GM12878 (cell line): Measurements from ENCODE around the gene DRD2. TPM values are rescaled to one million over a fixed set of nuclear protein-coding genes. Genes with fewer than 3 reads are reported as not detected.

Experiments used
- ATAC-seq: fragments of 200-7000 bp; cut with Tn5 transposase; 3 replicates; pipeline ENCODE4 v1.9.1; 2020; ENCODE audit warnings: mild to moderate bottlenecking, moderate library complexity
- BruUV-seq: library from RNA; stranded (reverse); fragments of 400-500 nt; replicated peaks from 2 replicates; lab custom pipeline; 2021; lab: Mats Ljungman, UMichigan
- CTCF ChIA-PET: fragments of 300-600 bp; sonication (Branson Sonifier 250); formaldehyde crosslinking; extraction: SDS; loops from one replicate; lab custom pipeline; 2021; ENCODE audit warnings: inconsistent platforms; lab: Yijun Ruan, JAX
- POLR2A ChIA-PET: fragments of 350-600 bp; formaldehyde crosslinking; extraction: SDS; loops from one replicate; lab custom pipeline; 2021; ENCODE audit warnings: inconsistent platforms; lab: Charles Lee
- RAD21 ChIA-PET: fragments of 300-600 bp; sonication (Branson Sonifier 250); formaldehyde crosslinking; loops from one replicate; lab custom pipeline; 2023; ENCODE audit warnings: antibody characterized with exemption; ENCODE audit not compliant: unreplicated experiment; lab: Charles Lee
- SMC1A ChIA-PET: fragments of 300-600 bp; sonication (Branson Sonifier 250); formaldehyde crosslinking; loops from one replicate; lab custom pipeline; 2023; ENCODE audit not compliant: unreplicated experiment, uncharacterized antibody; lab: Charles Lee
- DNase-seq: peaks from one replicate; pipeline ENCODE4 v3.0.0-alpha.2; 2011; ENCODE audit warnings: low read depth, low spot score
- FAIRE-seq: peaks from 3 replicates; lab custom pipeline; 2011; peaks lifted over from hg19 to GRCh38; lab: Jason Lieb, UNC
- H2AFZ ChIP-seq: 2 replicates; pipeline ENCODE4 v1.6.0; 2011; ENCODE audit warnings: low read depth, low read length, control low read depth; ENCODE audit not compliant: control insufficient read depth
- H3K27ac ChIP-seq: 2 replicates; pipeline ENCODE4 v1.5.1; 2011; ENCODE audit warnings: control low read depth; ENCODE audit not compliant: control insufficient read depth, insufficient read depth
- H3K27me3 ChIP-seq, 2 experiments: replicated peaks in 1 of 2; 2 replicates each; pipeline versions ENCODE4 v1.6.0 to v1.6.1; 2011; ENCODE audit warnings: low read length in 1 of 2; ENCODE audit not compliant: control insufficient read depth in 2 of 2, insufficient read depth in 2 of 2
- H3K36me3 ChIP-seq, 2 experiments: 2 replicates each; pipeline ENCODE4 v1.5.1; 2011; ENCODE audit warnings: low read length in 1 of 2; ENCODE audit not compliant: control insufficient read depth in 2 of 2, insufficient read depth in 2 of 2
- H3K4me1 ChIP-seq: 2 replicates; pipeline ENCODE4 v1.6.1; 2011; ENCODE audit warnings: mild to moderate bottlenecking, low read length, moderate library complexity, mixed read lengths; ENCODE audit not compliant: control insufficient read depth, insufficient read depth
- H3K4me2 ChIP-seq: 2 replicates; pipeline ENCODE4 v1.6.0; 2011; ENCODE audit warnings: control low read depth; ENCODE audit not compliant: control insufficient read depth, insufficient read depth
- H3K4me3 ChIP-seq: fragments of 200-600 bp; sonication (generic); 2 replicates; pipeline ENCODE4 v1.5.1; 2016
- H3K79me2 ChIP-seq: 2 replicates; pipeline ENCODE4 v1.6.0; 2011; ENCODE audit warnings: low read length; ENCODE audit not compliant: control insufficient read depth, insufficient read depth
- H3K9ac ChIP-seq: 2 replicates; pipeline ENCODE4 v1.8.0; 2011; ENCODE audit warnings: low read length, control low read depth, mixed read lengths; ENCODE audit not compliant: control insufficient read depth, insufficient read depth
- H3K9me3 ChIP-seq: replicated peaks from 3 replicates; pipeline ENCODE4 v1.5.1; 2011; ENCODE audit warnings: mild to moderate bottlenecking, low read length; ENCODE audit not compliant: control insufficient read depth, insufficient read depth
- H4K20me1 ChIP-seq: 2 replicates; pipeline ENCODE4 v1.6.0; 2011; ENCODE audit not compliant: control insufficient read depth, insufficient read depth
- BCL11A ChIP-seq: IDR thresholded peaks from 2 replicates; pipeline ENCODE4 v1.6.1; 2011; ENCODE audit warnings: low read depth, low read length
- HCFC1 ChIP-seq: fragments of 150-350 bp; IDR thresholded peaks from 2 replicates; pipeline ENCODE4 v1.6.1; 2014; ENCODE audit warnings: low read length
- RAD51 ChIP-seq: fragments of 450-650 bp; IDR thresholded peaks from 2 replicates; pipeline ENCODE4 v1.6.1; 2016; ENCODE audit warnings: moderate library complexity, mild to moderate bottlenecking, inconsistent platforms
- TCF3 ChIP-seq: IDR thresholded peaks from 2 replicates; pipeline ENCODE4 v1.6.1; 2012; ENCODE audit warnings: low read depth, mild to moderate bottlenecking, low read length, borderline replicate concordance; ENCODE audit not compliant: insufficient read depth
- TCF7 ChIP-seq: IDR thresholded peaks from 2 replicates; pipeline ENCODE4 v1.6.1; 2014; ENCODE audit warnings: antibody characterized with exemption, borderline replicate concordance
- YBX1 ChIP-seq: fragments of 450-650 bp; IDR thresholded peaks from 2 replicates; pipeline ENCODE4 v1.6.1; 2016; ENCODE audit warnings: antibody characterized with exemption
- WGBS: methylation state at CpG from one replicate; pipeline ENCODE4 v1.1.6; 2016; ENCODE audit warnings: low lambda C conversion rate; ENCODE audit not compliant: insufficient replicate concordance, insufficient coverage; ENCODE audit errors: missing lambda C conversion rate; 5-methylcytosine and 5-hydroxymethylcytosine counted together
- in situ Hi-C: fragments of 300-500 bp; cut with MboI; formaldehyde crosslinking; loops from 9 replicates; pipeline ENCODE4 v1.14.3; 2018; ENCODE audit warnings: mixed read lengths
- intact Hi-C: fragments of 100-400 bp; cut with micrococcal nuclease; formaldehyde crosslinking; loops from one replicate; pipeline ENCODE4 v1.14.2; 2022; ENCODE audit not compliant: unreplicated experiment
- polyA plus RNA-seq, 11 experiments: library from polyadenylated mRNA; depleted of rRNA in 4 of 11; unstranded in 6 of 11; stranded (reverse) in 5 of 11; fragments of >200 nt; fragmentation: Nextera tagmentation in 4 of 11; fragmentation: Illumina TruSeq in 1 of 11; extraction: Ambion mirVana in 4 of 11; extraction: Trizol in 1 of 11; gene quantifications; 1 replicate in 1 of 11; 2 replicates in 10 of 11; pipeline versions ENCODE4 v1.2.1 to v1.2.3, GENCODE V29; 2011 to 2016; ENCODE audit warnings: inconsistent platforms in 2 of 11, missing spikeins in 2 of 11, low read depth in 1 of 11
- total RNA-seq, 4 experiments: library from RNA; depleted of rRNA in 3 of 4; stranded (reverse); fragments of >200 nt in 3 of 4; fragmentation: Illumina TruSeq in 1 of 4; extraction: Trizol in 1 of 4; gene quantifications; 2 replicates each; pipeline versions ENCODE4 v1.2.1 to v1.2.3, GENCODE V29; 2013 to 2021
- TF ChIP-seq, protein P1 (sequence below): fragments of 450-650 bp; IDR thresholded peaks from 2 replicates; pipeline ENCODE4 v1.6.1; 2017; ENCODE audit warnings: low read depth, mild to moderate bottlenecking, moderate library complexity
- TF ChIP-seq, protein P2 (sequence below): IDR thresholded peaks from 2 replicates; pipeline ENCODE4 v1.6.1; 2012; ENCODE audit warnings: low read depth, low read length, improper control_type of control experiment
- TF ChIP-seq, protein P3 (sequence below): fragments of 150-350 bp; IDR thresholded peaks from 2 replicates; pipeline ENCODE4 v1.6.1; 2014; ENCODE audit warnings: mild to moderate bottlenecking, low read depth, low read length

The DRD2 gene
- total and polyA plus RNA-seq, 10 of the 15 experiments (the other 5 are each of a cell fraction or from before 2014, with no cell fraction given) = not detected

DNA sequence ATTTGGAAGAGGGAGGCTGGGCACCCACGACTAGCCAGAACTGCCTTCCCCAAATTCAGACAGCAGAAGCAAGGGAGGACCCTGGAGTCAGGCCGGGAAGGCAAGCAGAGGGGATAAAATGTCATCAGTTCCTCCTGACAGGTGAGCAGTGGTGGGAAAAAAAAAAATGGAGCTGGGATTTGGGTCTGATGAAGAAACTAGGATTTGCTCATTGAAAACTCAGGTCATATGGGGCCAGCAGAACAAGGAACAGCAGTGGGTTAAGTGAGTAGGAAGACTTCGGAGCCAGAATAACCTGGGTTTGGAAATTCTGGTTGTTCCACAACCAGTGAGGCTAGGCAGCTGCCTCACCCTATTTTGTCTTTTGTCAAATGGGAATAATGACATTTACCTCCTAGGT is 28.9 kb upstream of the DRD2 start (continued):
- TF ChIP-seq, protein P1, sequence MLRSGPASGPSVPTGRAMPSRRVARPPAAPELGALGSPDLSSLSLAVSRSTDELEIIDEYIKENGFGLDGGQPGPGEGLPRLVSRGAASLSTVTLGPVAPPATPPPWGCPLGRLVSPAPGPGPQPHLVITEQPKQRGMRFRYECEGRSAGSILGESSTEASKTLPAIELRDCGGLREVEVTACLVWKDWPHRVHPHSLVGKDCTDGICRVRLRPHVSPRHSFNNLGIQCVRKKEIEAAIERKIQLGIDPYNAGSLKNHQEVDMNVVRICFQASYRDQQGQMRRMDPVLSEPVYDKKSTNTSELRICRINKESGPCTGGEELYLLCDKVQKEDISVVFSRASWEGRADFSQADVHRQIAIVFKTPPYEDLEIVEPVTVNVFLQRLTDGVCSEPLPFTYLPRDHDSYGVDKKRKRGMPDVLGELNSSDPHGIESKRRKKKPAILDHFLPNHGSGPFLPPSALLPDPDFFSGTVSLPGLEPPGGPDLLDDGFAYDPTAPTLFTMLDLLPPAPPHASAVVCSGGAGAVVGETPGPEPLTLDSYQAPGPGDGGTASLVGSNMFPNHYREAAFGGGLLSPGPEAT = no peak
- TF ChIP-seq YBX1 = no peak
- TF ChIP-seq, protein P2, sequence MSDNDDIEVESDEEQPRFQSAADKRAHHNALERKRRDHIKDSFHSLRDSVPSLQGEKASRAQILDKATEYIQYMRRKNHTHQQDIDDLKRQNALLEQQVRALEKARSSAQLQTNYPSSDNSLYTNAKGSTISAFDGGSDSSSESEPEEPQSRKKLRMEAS = no peak

DNA sequence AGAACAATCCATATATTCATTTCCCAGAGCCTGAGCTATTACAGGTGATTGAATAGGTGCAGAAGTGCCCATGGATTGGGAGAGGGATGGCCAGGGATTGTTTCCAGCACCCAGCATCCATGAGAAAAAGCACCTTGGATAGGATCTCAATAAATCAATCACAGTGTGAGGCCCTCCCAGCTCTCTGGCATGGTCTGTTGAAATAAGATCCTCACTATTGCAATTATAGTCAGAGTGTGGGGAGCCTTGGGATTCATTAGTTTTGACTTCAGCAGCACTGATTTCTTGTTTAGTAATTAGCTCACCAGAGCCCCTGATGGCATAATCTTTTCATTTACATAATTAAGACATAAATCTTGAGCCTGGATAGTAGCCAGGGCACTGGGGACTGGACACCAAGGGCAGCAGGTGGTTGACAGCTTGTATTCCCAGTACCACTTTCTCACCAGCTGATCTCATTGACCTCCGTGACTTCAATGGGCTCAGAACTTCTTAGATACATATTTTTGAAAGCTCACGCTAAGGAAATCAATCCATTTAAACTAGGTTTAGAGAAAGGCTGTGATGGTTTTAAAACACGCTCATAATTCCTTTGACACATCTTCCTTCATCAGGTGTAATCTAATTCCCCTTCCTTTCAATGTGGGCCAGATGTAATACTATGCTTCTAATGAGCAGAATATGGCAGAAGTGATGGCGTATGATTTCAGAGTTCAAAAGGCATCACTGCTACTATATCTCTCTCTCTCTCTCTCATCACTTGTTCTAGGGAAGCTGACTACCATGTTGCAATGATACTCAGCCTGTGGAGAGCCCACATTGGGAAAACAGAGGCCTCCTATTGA is 22.1 kb upstream of the DRD2 start:
- WGBS = 47% methylated on average over 4 of the region's 4 CpGs
- DNase-seq (no peak), ATAC-seq (no peak), FAIRE-seq (no peak)
- no peaks in the 10 kb centered on the region for H4K20me1 ChIP-seq
- no peaks in the 10 kb centered on the region for H3K79me2 ChIP-seq
- in situ Hi-C loops = no loop called here
- no peak overlapping the region for H2AFZ ChIP-seq
- H3K9ac ChIP-seq = no peak overlapping the region
- no peak overlapping the region for H3K4me3 ChIP-seq
- ChIA-PET POLR2A (no interaction called here), RAD21 (interaction anchor here (0.7 kb wide), 1 partner anchor 191 kb away, joined by 3 read pairs; no protein-coding TSS in a partner anchor), SMC1A (no interaction called here), CTCF (no interaction called here)
- no peaks in the 10 kb centered on the region for H3K4me1 ChIP-seq
- H3K27ac ChIP-seq = no peak overlapping the region
- H3K4me2 ChIP-seq = no peak overlapping the region
- no peaks in the 10 kb centered on the region for H3K9me3 ChIP-seq
- TF ChIP-seq BCL11A (no peak), RAD51 (no peak), TCF3 (no peak), TCF7 (no peak), HCFC1 (no peak)
- TF ChIP-seq, protein P3, sequence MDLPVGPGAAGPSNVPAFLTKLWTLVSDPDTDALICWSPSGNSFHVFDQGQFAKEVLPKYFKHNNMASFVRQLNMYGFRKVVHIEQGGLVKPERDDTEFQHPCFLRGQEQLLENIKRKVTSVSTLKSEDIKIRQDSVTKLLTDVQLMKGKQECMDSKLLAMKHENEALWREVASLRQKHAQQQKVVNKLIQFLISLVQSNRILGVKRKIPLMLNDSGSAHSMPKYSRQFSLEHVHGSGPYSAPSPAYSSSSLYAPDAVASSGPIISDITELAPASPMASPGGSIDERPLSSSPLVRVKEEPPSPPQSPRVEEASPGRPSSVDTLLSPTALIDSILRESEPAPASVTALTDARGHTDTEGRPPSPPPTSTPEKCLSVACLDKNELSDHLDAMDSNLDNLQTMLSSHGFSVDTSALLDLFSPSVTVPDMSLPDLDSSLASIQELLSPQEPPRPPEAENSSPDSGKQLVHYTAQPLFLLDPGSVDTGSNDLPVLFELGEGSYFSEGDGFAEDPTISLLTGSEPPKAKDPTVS = no peak
- no peaks in the 10 kb centered on the region for H3K36me3 ChIP-seq
- BruUV-seq = no TSS peak
- intact Hi-C loops = no loop called here
- no peaks in the 10 kb centered on the region for H3K27me3 ChIP-seq
